HTERT RPE-1 (cell line): ENCODE measurements around the gene RBM28.

ENCODE experiments used
- in situ Hi-C: fragments of 300-500 bp; cut with MboI; formaldehyde crosslinking; loops from 4 replicates; pipeline ENCODE4 v1.14.3; 2020; ENCODE audit warnings: low sequenced_read_pairs

Gene RBM28, protein sequence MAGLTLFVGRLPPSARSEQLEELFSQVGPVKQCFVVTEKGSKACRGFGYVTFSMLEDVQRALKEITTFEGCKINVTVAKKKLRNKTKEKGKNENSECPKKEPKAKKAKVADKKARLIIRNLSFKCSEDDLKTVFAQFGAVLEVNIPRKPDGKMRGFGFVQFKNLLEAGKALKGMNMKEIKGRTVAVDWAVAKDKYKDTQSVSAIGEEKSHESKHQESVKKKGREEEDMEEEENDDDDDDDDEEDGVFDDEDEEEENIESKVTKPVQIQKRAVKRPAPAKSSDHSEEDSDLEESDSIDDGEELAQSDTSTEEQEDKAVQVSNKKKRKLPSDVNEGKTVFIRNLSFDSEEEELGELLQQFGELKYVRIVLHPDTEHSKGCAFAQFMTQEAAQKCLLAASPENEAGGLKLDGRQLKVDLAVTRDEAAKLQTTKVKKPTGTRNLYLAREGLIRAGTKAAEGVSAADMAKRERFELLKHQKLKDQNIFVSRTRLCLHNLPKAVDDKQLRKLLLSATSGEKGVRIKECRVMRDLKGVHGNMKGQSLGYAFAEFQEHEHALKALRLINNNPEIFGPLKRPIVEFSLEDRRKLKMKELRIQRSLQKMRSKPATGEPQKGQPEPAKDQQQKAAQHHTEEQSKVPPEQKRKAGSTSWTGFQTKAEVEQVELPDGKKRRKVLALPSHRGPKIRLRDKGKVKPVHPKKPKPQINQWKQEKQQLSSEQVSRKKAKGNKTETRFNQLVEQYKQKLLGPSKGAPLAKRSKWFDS

DNA sequence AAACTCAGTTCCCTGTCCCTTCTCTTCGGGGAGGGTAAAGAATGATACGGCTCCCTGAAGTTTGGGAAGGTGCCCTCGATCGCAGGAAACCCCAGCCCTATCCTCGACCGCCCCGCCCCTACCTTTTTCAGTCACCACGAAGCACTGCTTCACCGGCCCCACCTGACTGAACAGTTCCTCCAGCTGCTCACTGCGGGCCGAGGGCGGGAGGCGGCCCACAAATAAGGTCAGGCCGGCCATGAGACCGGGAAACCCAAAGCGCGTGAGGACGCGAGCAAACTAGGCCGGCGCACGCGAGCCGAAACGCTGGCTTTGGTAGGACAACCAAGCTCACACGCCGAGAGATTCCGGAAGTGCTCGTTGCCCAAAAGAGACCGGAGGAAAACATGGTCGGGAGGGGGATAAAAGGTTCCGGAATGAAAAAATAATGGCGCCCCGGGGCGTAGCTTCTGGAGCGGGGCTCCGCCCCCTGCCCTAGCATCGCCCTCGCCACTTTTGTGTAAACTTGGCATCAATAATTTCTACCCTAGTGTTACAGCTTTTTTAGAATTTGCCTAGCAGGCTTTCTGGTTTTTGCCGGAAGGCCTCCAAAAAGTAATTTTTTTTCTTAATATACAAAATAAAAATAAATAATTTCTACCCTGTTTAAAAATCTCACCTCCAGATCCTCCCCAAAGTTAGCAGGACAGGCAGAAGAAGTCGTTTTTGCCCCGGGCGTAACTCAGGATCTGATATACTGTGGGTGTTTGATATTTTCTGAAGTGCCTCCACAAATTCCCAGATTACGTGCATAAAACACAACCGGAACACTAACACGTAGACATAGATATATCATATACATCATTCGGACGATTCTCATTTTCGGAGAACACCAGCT, at the start of gene RBM28:
Gene RBM28, minus strand, starts transcription at position 355 of the 877 bp plus-strand sequence. Its CDS starts 115 bp downstream, at position 240.
- in situ Hi-C loops = no loop called here

DNA sequence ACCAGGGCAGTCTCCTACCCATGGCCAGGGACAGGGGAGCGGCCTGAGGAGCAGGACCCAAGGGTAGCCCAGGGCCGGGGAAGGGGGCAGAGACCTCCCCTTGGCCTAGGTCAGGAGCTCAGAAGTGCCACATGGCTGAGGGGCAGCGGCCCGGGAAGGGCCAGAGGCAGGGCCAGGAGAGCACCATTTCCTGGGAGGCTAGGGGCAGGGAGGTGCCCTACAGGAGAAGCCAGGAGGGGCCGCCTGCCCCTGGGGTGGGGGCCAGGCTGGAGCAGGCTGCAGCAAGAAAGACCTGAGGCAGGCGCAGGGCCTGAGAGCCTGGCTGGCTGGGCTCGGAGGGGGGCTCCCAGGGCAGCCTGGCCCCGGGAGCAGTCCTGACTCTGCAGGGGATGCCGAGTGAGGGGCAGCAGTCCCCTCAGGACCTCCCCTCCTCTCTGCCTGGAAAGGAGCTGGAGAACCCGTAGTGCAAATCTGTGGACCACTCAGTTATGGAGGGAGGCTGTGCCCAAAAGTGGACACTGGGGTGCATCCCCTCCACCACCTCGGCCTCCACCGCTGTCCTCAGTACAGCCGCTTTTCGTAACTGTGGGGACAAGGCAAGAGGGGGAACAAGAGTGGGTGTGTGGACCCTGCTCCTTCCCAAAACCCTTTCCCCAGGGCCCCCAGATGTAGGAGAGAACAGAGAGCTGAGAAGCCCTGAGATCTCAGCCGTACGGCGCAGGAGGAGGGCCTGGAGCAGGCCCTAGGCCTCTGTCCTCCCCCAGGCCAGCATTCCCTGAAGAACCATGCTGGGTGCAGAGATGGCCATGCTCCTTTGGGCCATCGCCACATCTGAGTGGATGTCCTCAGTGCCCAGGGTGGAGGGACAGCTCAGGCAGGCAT, 49.0 kb upstream of the RBM28 start:
- in situ Hi-C loops = no loop called here

DNA sequence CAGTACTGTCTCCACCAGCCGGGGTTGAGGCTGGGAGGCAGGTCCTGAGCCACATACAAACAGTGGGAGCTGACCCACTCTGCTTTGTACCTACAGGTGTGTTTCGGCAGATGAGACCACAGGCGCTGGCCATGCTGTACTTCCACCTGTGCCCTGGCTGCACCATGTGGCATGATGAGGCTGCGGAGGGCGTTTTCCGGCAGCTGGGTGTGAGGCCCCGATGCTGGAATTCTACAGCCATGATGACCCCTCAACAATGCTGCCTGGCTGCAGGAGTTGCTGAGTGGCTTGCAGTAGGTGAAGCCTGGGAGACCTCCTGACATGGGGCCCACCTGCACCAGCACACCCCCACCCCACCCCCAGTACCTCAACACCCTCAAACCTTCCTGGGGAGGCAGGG, 48.1 kb upstream of the RBM28 start:
- in situ Hi-C loops = no loop called here

DNA sequence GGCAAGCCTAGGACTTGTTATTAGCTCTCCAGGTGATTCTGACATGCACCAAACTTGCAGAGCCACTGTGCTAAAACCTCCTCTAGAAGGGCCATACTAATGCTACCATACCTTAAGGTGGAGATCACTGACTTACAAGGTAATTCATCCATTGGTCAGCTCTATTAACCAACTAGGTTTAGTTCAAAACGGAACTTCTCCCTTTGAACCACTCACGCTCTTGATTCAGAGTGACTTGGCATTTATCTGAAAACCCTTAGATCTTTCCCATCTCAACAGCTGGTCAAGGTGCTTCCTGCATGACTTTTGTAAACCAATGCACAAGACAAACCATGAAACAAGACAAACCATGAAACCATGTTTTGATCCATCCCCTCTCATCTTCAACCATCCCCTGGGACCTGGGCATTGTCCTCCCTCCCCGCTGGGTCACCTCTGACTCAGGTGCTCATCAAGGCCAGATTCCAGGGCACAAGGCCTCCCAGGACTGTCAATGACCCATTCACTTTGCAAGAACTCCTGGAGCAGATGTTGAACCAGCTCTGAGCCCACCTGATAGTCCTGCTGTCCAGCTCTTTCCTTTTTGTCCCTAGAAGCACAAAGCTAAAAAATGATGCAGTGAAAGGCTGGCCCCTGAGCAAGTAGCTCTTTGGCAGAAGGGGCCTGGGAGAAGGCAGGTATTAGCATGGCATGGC, 47.3 kb upstream of the RBM28 start:
- in situ Hi-C loops = no loop called here

DNA sequence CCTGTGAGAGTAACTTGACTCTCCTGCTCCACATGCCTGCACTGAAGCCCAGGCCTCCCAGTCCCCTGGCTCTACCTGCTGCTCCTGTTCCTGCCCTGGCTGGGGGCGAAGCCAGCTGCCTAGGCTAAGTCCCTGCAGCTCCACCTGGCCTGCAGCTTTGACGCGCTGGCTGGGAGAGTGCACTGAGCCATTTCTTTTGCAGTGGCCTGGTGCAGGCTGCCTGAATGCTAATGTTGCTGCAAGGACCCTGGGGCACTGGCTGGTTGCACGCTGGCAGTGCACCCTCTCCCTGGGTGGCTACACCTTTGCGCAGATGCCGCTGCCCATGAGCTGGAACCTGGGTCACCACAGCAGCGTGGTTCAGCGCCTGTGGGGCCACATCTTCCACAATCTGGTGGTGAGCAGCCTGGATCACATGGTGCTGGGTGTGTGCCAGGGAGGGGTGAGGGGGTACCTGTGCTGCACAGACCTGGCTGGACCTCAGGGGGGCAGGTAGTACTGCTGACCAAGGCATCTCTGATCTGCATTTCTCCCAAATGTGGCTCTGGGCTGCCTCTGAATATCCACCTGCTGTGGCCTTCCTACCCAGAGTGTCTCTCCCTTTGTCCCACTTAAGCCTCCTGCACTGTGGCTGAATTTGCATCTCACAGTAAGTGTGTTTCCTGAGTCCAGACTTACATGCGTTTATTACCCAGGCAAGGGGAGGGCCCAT, 46.1 kb upstream of the RBM28 start:
- in situ Hi-C loops = no loop called here

DNA sequence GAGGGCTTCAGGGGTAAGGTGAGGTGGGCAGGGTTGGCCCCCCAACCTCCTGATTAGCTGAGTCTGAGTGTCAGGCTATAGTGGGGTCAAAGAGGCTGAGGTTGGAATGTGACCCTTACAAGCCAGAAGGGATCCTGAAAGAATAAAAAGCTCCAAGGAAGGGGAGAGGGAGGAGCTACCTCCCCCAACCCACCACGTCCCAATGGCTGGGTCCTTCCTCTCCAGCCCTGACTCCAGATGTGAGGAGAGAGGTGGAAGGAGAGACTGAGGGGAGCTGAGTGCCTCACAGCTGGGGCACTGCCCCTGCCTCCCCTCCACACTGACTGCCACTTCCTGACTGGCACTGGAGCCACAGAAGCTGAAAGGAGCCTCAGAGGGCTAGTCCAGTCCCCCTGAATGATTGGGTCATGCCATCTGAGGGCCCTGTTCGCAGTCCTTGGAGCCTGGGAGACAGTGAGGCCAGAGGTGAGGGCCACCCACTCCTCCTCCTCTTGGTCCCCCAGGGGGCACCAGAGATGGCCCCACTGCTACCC, 45.4 kb upstream of the RBM28 start:
- in situ Hi-C loops = no loop called here

DNA sequence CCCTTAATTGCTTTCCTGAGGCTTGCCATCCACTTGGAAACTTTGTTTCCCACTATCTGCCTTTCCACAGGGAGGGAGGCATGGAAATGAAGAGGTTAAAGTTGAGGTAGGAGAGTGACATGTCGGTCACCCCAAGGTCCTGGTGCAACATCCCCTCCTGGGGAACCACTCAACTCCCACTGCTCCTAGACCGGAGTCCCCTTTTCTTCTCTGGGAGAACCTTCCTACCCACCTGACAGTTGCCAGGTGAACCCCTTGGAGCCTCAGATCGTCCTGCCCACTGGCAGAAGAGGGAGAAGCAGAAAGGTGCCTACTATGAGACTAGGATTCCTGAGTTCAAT, 44.4 kb upstream of the RBM28 start:
- in situ Hi-C loops = no loop called here

DNA sequence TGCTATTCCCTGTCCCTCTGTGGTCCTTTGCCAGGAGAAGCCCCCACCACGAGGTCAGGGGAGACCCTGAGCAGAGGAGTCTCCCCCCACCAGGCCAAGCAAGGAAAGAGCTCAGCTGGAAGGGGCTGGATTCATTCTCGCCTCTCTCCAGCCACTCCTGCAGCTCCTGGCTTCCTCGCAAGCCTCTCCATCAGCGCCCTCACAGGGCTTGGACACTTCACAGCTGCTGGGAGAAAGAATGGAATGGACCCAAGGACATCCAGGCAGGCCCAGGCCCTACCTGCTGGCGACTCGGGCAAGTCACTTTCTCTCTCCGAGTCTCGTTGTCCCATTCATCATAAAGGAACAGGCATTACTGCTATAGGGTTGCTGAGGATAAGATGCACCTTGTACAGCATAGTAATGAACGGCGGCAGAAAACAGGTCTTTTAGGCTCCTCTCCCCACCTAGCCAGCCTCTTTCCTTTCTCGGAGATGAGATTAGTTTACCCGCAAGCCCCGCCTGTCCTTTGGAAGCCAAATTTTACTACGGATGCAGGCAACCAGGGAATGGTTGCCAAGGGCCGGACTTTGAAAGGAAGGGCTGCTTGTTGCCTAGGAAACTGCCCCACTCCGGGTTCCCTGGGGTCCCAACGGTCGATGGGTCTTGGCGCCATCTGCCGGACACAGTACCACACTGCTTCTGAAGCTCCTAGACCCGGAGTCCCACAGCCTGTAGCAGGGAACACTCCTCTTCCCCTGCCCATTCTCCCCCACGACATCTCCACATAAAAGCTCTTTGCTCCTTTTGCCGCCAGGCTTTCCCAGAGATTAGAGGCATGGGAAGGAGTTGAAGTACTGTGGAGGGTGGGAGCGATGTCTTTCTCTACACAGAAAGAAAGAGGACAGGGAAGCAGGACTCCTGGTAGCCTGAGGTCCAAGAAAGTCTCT, 43.8 kb upstream of the RBM28 start:
- in situ Hi-C loops = no loop called here

DNA sequence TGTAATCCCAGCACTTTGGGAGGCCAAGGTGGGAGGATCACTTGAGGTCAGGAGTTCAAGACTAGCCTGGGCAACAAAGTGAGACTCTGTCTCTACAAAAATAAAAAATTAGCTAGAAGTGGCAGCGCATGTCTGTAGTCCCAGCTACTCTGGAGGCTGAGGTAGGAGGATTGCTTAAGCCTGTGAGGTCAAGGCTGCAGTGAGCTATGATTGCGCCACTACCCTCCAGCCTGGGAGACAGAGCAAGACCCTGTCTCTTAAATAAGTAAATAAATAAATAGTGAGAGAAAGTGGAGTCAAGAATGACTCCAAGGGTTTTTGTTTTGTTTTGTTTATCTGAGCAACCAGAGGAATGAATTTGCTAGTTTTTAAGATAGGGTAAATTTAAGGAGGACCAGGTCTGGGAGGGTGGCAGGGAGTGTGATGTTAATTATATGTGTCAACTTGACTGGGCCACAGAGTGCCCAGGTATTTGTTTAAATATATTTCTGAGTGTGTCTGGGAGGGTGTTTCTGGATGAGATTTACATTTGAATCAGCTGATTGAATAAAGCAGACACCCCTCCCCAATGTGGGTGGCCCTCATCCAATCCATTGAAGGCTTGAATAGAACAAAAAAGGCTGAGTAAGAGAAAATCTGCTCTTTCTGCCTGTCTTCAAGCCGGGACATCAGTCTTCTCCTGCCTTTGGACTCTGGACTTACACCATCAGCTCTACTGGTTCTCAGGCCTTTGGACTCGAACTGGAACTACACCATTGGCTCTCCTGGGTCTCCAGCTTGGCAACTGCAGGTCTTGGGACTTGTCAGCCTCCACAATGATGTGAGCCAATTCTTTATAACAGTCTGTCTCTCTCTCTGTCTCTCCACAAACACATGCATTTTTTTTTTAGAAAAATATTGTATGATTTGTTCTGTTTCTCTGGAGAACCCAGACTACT, 42.5 kb upstream of the RBM28 start:
- in situ Hi-C loops = no loop called here

DNA sequence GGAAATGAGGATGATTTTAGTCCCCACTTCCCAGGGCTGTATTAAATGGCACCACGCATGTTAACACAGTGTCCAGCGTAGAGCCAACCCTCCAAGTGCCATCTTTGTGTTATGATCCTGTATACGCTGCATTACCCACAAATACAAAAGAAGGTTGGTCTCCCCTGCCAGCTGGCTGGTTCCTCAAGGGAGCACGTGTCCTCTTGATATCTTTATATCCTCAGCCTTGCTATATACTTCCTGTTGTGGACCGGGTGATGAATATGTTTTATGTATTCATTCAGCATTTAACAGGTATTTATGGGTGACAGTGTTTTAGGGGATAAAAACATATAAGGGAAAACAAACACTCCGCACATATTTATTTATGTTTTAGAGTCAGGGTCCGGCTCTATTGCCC, 41.0 kb upstream of the RBM28 start:
- in situ Hi-C loops = no loop called here

DNA sequence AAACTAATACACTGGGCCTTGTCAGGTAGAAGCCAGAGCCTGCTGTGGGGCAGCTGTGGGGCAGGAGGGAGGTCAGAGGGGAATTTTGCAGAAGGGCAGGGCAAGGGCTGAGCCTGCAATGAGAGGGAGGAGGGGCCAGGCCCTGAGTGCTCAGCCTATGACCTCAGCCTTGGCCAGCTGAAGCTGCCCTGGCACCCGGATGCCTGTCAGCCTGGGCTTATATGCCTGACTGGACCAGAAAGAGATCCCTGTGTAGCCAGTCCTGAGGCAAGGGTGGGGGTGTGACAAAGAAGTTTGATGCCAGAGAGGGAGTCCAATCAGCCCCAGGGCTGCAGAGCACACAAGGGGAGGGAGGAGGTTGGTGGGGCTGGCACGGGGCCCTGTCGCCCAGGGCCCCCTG, 40.1 kb upstream of the RBM28 start:
- in situ Hi-C loops = no loop called here

DNA sequence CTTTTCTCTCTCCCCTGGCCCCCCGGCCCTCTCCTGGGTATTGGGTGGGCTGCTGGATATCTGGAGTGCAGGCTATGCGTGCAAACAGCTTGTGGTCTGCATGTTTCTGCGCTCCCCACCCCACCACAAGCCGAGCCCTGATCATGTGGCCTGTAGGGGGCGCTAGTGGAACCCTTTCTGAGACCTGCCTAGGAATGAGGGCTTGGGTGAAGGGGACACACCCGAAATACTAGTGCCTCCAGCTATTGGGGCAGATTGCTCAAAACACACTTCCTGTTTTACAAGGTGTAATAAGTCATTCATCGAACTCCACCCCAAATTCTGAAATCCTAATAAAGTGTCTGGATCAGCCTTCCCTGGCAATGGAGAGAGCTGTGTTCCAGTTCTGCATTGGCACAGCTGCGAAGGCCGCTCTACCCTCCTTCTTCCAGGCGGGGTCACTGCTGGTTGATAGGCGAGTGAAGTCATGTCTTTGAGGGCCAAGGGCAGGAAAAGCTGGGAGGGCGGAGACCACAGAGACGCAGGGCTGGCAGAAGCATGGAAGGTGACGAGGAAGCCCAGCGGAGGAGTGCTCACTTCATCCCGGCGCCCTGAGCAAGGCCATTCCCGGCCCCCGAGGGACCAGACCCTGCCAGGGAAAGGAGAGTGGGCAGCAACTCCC, 37.6 kb upstream of the RBM28 start:
- in situ Hi-C loops = no loop called here

DNA sequence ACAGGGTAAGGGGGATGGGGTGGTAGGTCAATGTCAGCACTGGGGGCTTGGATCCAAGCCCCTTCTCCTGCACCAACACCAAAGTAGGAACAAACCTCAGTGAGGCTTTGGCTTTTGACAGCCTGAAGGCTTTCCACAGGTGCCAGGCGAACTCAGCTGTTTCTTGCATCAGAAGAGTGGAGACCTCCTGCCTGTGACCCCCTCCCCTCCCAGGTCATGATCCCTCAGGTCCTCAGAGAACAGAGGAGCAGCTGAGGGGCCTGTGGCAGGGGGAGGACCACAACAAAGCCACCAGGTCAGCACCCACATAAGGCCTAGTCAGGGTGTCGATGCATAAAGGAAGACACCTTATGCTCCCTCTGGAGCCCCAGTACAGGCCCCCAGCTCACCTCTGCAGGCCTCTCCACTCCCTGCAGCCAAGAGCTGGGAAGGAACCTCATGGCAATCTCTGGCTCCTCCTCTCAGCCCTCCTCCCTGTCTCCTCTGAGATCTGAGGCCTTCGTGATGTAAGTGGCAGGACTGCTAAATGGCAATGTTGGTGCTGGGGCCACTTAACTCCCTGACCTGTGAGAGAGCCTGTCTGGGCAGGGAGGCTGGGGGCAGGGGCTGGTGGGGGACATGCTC, 36.9 kb upstream of the RBM28 start:
- in situ Hi-C loops = no loop called here

DNA sequence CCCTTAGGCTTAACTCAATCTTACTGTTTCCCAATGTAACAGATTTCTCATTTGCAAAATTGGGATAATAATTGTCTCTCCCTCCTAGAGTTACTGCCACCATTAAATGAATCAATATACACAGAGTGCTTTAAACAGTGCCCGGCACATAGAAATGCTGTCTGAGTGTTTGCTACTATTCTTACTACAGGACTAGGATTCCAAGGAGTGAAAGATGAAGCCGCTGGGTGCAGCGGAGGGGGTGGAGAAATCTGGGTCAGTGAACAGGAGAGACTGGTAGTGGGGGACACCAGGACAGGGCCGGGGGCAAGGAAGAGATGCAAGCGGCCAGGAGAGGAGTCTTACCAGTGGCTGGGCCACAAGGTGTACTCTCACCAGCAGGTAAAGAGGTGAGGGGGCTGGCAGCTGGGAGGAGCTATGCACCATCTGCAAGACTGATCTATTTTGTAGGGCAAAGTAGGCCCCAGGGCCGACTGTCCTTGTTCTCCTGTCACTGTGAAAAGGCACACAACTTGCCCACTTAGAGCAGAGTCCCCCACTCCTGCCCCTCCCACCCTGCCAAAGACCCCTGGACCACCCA, 36.3 kb upstream of the RBM28 start:
- in situ Hi-C loops = no loop called here

DNA sequence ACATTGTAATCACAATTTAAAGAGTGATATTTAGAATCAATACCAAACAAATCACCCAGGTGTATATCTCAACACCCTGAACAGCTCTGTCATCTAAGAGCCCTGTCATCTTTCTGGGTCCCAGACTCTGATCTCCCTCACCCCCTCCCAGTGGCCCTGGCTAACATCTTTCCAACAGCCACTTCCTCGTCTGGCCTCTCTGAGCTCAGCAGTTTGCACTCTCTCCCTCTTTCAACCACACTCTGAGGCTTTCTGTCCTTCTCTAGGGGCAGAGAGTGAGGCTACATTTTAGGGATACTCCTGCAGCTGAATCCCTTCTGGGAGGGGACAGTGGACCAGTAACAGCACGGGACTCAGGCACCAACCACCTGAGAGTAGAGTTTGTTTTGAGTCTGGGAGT, 34.9 kb upstream of the RBM28 start:
- in situ Hi-C loops = no loop called here

DNA sequence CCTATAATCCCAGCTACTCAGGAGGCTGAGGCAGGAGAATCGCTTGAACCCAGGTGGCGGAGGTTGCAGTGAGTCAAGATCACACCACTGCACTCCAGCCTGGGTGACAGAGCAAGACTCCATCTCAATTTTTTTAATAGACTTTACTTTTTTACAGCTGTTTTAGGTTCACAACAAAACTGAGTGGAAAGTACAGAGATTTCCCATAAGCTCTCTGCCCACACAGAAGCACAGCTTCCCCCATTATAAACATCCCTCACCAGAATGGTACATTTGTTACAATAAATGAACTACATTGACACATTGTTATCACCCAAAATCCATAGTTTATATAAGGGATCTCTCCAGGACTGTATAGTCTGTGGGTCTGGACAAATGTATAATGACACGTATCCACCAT, 32.4 kb upstream of the RBM28 start:
- in situ Hi-C loops = no loop called here
